SK-N-MC (cell line): ENCODE results near the gene DOCK4.

Source experiments
- DNase-seq: peaks from one replicate; pipeline ENCODE4 v3.0.0-alpha.2; 2011; ENCODE audit warnings: low read depth, low spot score
- H3K27ac ChIP-seq: fragments of 200-600 bp; sonication (generic); 2 replicates; pipeline ENCODE4 v1.5.1; 2016; ENCODE audit warnings: mixed run types
- H3K36me3 ChIP-seq: fragments of 200-600 bp; sonication (generic); 2 replicates; pipeline ENCODE4 v1.6.1; 2017; ENCODE audit warnings: antibody characterized with exemption, low read length, mixed read lengths; ENCODE audit not compliant: insufficient read depth
- H3K4me3 ChIP-seq: fragments of 200-600 bp; sonication (generic); 2 replicates; pipeline ENCODE4 v1.5.1; 2016
- H3K9ac ChIP-seq: fragments of 200-600 bp; sonication (generic); 2 replicates; pipeline ENCODE4 v1.8.0; 2017; ENCODE audit warnings: mixed run types, mixed read lengths; ENCODE audit not compliant: insufficient read length
- H3K9me3 ChIP-seq: fragments of 200-600 bp; sonication (generic); 2 replicates; pipeline ENCODE4 v1.6.1; 2017; ENCODE audit warnings: low read depth, mild to moderate bottlenecking, antibody characterized with exemption, low read length, moderate library complexity, mixed read lengths
- EZH2 ChIP-seq: fragments of 200-600 bp; sonication (generic); IDR thresholded peaks from one replicate; pipeline ENCODE4 v1.6.1; 2017; ENCODE audit warnings: antibody characterized with exemption
- FOXP2 ChIP-seq: optimal IDR thresholded peaks from 2 replicates; pipeline ENCODE3; 2011; ENCODE audit warnings: mild to moderate bottlenecking, moderate library complexity; ENCODE audit not compliant: insufficient read depth; ENCODE audit errors: extremely low read length, control extremely low read depth
- POLR2AphosphoS5 ChIP-seq: IDR thresholded peaks from 2 replicates; pipeline ENCODE4 v1.6.1; 2012; ENCODE audit warnings: mild to moderate bottlenecking, low read depth, low read length, borderline replicate concordance

The DOCK4 gene

DNA sequence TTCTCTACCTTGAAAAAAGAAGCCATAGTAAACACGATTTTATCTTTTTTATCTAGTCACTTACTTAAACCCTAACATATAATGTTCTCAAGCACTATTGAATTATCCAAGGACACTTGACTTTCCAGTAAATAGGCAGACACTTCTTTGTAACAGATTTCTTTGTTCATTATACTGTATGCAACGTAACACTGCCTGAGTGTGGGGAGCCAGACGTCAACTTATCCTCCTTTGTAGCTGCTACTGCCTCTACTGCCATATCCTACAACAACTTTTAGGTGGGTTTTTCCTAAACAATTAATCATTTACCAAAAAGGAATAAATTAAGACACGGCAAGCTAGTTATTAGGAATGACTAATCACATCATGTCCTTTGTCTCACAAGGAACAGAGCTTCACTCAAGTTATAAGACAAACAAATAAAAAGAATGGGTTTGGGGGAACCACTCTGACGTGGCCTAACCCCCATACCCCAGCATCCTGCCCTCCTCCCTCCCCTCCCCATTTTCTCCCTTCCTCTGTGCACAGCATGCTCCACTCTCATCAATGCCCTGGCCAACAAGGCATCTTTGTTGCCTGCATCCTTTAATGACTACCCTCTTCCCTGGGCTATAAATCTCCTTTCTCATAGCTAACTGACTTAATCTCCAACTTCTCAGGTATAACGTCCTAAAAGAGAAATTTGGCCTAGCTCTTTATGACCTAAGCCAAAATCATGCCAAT lies 43.3 kb downstream of the DOCK4 start:
- no peak overlapping the region for H3K9ac ChIP-seq
- TF ChIP-seq POLR2AphosphoS5 (no peak), EZH2 (no peak), FOXP2 (no peak)
- no peak overlapping the region for H3K27ac ChIP-seq
- H3K4me3 ChIP-seq, result no peak overlapping the region
- no peaks in the 10 kb centered on the region for H3K36me3 ChIP-seq
- no peaks in the 10 kb centered on the region for H3K9me3 ChIP-seq
- no peak for DNase-seq

DNA sequence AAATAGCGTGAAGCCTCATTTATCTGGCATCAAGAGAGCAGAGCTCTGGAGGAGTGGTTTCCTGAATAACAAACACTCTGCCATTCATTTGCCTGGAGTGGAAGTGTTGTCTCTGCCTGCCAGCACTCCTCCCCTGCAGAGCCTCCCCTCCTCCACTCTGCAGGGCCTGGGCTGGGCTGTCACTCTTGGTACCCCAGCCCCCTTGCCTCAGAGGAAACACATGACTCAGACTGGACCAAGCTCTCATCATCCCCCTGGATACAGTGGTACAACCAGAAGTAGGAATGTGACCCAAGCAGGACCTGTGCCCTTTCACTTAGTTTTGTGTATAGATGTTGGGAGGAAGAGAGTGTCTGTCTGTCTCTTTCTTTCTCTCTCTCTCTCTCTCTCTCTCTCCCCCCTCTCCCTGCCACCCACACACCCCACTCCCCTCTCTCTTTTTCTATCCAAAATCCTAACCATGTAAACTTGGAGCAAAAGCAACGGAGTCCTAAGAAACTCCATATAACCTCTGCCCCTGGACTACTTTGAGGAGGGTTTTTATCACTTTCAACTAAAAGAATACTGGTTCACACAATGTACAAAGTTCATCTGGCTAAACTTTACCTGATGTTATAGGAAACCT lies 43.9 kb downstream of the DOCK4 start:
- Histone ChIP-seq H3K27ac (no peak overlapping the region), H3K36me3 (no peaks in the 10 kb centered on the region), H3K4me3 (no peak overlapping the region), H3K9me3 (no peaks in the 10 kb centered on the region), H3K9ac (no peak overlapping the region)
- TF ChIP-seq EZH2, result no peak
- no peak for TF ChIP-seq POLR2AphosphoS5
- TF ChIP-seq FOXP2, result no peak
- DNase-seq, result no peak

DNA sequence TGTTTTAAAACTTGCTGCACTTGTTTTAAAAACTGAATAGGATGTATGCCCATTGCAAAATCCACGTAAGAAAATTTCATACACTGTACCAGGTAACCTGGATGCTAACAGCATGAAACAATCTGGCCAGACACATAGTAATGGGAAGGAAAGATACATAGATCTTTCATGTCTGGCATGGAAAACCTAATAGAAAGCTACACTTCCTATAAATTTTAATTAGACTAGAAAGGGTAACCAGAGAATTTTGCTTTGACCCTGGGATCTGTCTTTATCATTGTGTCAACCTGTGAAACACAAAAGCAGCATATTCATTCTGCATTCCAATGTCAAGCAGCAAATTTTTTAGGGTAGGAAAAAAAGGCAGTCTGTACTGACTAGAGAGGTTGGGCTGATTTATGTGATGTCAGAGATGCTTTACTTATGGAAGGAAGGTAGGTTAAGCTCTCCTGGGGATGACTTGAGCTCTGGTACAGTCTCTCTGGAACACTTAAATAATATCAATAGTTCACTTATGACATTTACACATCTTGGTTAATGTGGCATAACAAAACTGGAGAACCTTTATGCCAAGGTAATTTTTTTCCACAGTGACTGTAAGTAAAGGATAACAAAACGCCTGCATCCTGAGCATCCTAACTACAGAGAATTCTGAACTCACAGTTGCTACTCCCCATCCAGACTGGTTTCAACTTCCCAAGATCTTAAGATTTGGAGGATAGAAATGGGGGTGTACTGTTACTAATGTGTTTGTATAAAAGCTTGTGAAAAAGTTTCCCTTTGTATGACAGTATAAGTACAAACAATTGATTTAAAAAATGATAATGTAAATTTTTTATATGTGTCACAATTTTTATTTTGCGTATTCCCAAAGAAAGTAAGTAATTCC lies 44.7 kb downstream of the DOCK4 start:
- DNase-seq, result no peak
- no peak overlapping the region for H3K27ac ChIP-seq
- H3K9ac ChIP-seq, result no peak overlapping the region
- no peaks in the 10 kb centered on the region for H3K36me3 ChIP-seq
- TF ChIP-seq EZH2, result no peak
- TF ChIP-seq POLR2AphosphoS5, result no peak
- TF ChIP-seq FOXP2, result no peak
- H3K4me3 ChIP-seq, result no peak overlapping the region
- H3K9me3 ChIP-seq, result no peaks in the 10 kb centered on the region

DNA sequence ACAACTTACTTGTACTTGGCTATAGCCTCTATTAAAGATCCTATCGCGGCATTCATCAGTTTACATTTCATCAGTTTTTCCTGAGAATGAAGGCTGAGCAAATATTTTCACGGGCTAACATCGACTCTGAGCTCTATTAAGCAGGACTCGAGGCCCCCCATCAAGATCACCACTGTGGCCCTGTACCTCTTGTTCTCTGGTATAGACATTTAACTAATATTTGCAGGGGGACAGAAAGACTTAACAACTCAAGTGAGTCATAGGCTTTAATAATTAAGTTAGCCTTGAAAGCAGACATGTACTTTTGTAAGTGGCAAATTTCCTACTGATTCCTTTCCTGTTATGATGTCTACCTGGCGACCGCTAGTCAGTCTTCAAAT lies 45.4 kb downstream of the DOCK4 start:
- H3K9ac ChIP-seq, result no peak overlapping the region
- H3K4me3 ChIP-seq, result no peak overlapping the region
- H3K36me3 ChIP-seq, result no peaks in the 10 kb centered on the region
- H3K27ac ChIP-seq, result no peak overlapping the region
- no peak for TF ChIP-seq FOXP2
- no peak for TF ChIP-seq POLR2AphosphoS5
- TF ChIP-seq EZH2, result no peak
- no peaks in the 10 kb centered on the region for H3K9me3 ChIP-seq
- no peak for DNase-seq

DNA sequence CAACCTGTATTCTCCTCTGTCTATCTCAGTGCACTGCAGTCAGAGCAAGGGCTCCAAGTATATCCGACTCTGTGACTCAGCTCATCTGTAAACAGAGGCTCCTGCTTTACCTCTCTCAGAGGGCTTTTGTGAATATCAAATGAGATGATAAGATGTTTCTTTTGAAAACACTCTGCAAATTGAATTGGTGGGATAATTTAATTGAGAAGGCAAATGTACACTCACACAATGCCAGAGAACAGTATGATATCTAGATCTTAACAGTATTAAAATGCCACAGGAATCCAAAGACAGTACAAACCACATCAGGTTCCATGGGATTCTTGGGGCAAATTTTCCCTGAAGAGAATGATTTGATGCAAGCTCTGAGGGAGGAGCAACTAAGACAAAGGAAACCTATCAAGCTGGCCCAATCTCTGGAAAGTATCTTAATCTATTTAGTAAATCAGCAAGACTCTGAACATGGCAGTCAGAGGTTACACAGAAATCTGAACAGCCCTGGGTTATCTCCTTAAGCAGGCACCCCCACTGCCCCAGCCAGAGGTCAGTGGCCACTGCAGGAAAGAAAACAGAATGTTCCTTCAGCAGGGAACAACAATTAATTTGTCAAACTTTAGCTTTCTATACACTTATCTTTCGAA lies 45.9 kb downstream of the DOCK4 start:
- Histone ChIP-seq H3K4me3 (no peak overlapping the region), H3K36me3 (no peaks in the 10 kb centered on the region), H3K9ac (no peak overlapping the region), H3K27ac (no peak overlapping the region), H3K9me3 (no peaks in the 10 kb centered on the region)
- TF ChIP-seq FOXP2 (no peak), POLR2AphosphoS5 (no peak), EZH2 (no peak)
- no peak for DNase-seq

DNA sequence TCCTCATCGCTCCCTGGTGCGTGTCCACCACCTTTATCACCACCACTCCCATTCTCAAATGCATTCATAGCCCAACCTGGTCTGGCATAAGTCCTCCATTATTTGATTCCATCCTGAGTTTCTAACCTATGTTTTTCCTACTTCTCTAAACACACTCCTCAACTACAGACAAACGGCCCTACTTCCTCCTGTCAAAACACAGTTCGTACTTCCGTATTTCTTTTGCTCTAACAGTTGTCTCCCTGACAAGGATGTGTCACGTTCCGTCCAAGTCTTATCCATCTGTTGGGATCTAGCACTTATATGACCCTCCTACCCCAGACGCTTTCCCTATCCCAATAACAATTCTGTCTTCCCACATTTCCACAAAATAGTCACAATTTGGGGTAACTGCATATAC lies 46.8 kb downstream of the DOCK4 start:
- no peak for DNase-seq
- Histone ChIP-seq H3K4me3 (no peak overlapping the region), H3K9ac (no peak overlapping the region), H3K9me3 (no peaks in the 10 kb centered on the region), H3K36me3 (no peaks in the 10 kb centered on the region), H3K27ac (no peak overlapping the region)
- TF ChIP-seq POLR2AphosphoS5 (no peak), FOXP2 (no peak), EZH2 (no peak)

DNA sequence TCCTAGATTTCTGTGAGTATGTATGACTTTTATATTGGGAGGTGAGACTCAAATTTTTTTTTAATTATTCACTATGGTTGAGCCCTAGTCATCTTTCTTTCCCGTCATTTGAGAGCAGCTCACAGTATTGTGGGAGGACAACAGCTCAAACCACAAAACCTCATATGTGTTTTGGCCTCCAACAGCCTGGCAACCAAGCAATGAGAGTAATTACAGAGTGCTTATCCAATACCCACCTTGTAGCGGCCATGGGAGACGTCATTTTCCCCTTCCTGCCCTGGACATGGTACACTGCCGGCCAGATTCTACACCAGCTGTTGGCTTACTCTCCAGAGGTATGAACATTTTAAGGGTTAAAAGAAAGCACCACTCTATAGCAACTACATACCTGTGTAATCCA lies 49.1 kb downstream of the DOCK4 start:
- TF ChIP-seq EZH2 (no peak), POLR2AphosphoS5 (no peak), FOXP2 (no peak)
- no peak for DNase-seq
- H3K9ac ChIP-seq, result no peak overlapping the region
- H3K36me3 ChIP-seq, result no peaks in the 10 kb centered on the region
- no peak overlapping the region for H3K4me3 ChIP-seq
- H3K9me3 ChIP-seq, result no peaks in the 10 kb centered on the region
- H3K27ac ChIP-seq, result no peak overlapping the region

DNA sequence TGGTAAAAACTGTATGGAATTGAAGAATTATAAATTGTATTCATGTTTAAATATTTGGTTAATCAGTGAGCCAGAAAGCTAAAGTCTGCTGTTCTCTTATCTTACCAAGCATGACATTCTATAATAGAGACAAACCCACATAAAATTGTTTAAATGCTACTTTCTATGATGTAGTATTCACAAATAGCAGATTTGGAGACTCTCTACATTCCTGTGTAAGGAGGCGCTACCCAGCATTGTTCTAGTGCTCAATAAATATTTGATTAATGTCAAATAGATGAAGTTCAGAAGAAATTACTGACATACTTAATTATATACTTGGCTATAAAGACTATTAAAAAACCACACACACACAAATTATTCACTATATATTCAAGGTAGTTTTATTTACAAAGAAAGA lies 49.8 kb downstream of the DOCK4 start:
- TF ChIP-seq EZH2 (no peak), POLR2AphosphoS5 (no peak), FOXP2 (no peak)
- Histone ChIP-seq H3K9me3 (no peaks in the 10 kb centered on the region), H3K36me3 (no peaks in the 10 kb centered on the region), H3K27ac (no peak overlapping the region), H3K9ac (no peak overlapping the region), H3K4me3 (no peak overlapping the region)
- no peak for DNase-seq
